Glomerular endothelial cell (primary cell): ENCODE measurements around the gene ZFP36. TPM values are rescaled to one million over a fixed set of nuclear protein-coding genes. Genes with fewer than 3 reads are reported as not detected.
A peak's percentile ranks its signal among the peaks of the same experiment; 100 is the strongest.
"Not testable (repeated sequence)": the region's sequence is repeated elsewhere in the genome, so short reads cannot be mapped to it uniquely, and the experiment has no call there.

Experiments used
- DNase-seq: peaks from one replicate; pipeline ENCODE4 v3.0.0-alpha.2; 2011; ENCODE audit warnings: low read depth, low spot score; ENCODE audit errors: extremely low read depth
- total RNA-seq: library from RNA; depleted of rRNA; stranded (reverse); fragments of >200 nt; gene quantifications from 2 replicates; pipeline ENCODE4 v1.2.3, GENCODE V29; 2015

The ZFP36 gene
- total RNA-seq: 6.5 and 21.6 TPM in 2 replicates

- no peak for DNase-seq
Measured at GRCh38 chr19:39406656-39407409, at the start of gene ZFP36. TSS of gene ZFP36 (plus strand) at chr19:39406847. CDS start at chr19:39406905, 58 bp downstream.

- no peak for DNase-seq
Measured at GRCh38 chr19:39359026-39359425, 47.6 kb upstream of the ZFP36 start.

GRCh38 chr19:39360599-39360998, 46.0 kb upstream of the ZFP36 start:
- no peak for DNase-seq

GRCh38 chr19:39362682-39363657, 43.7 kb upstream of the ZFP36 start:
- DNase-seq: no peak

- DNase-seq: no peak
Measured at GRCh38 chr19:39363901-39364457, 42.7 kb upstream of the ZFP36 start.

GRCh38 chr19:39365531-39365930, 41.1 kb upstream of the ZFP36 start:
- no peak for DNase-seq

- DNase-seq: no peak
Measured at GRCh38 chr19:39369200-39369599, 37.4 kb upstream of the ZFP36 start.

GRCh38 chr19:39370735-39371134, 35.9 kb upstream of the ZFP36 start:
- no peak for DNase-seq

- peak; percentile 34 for DNase-seq
Measured at GRCh38 chr19:39372047-39372802, 34.4 kb upstream of the ZFP36 start.

GRCh38 chr19:39372941-39373340, 33.7 kb upstream of the ZFP36 start:
- DNase-seq: no peak

- DNase-seq: no peak
Measured at GRCh38 chr19:39375929-39376328, 30.7 kb upstream of the ZFP36 start.

- DNase-seq: no peak
Measured at GRCh38 chr19:39377373-39378362, 29.0 kb upstream of the ZFP36 start.

GRCh38 chr19:39379366-39379765, 27.3 kb upstream of the ZFP36 start:
- DNase-seq: not testable (repeated sequence)

- no peak for DNase-seq
Measured at GRCh38 chr19:39379865-39380396, 26.7 kb upstream of the ZFP36 start.

GRCh38 chr19:39380521-39381502, 25.8 kb upstream of the ZFP36 start:
- DNase-seq: no peak

- DNase-seq: no peak
Measured at GRCh38 chr19:39381910-39382611, 24.6 kb upstream of the ZFP36 start.
